Skeletal muscle satellite cell (primary cell): ENCODE results near the gene CHN1.

Source experiments
- H3K27me3 ChIP-seq: 2 replicates; pipeline ENCODE4 v1.7.0; 2013; ENCODE audit warnings: low read length; ENCODE audit not compliant: control insufficient read depth, insufficient read depth
- H3K36me3 ChIP-seq: 2 replicates; pipeline ENCODE4 v1.7.0; 2013; ENCODE audit warnings: mild to moderate bottlenecking, control low read depth, low read length; ENCODE audit not compliant: insufficient read depth
- H3K4me1 ChIP-seq: 2 replicates; pipeline ENCODE4 v1.7.0; 2013; ENCODE audit warnings: low read length; ENCODE audit not compliant: control insufficient read depth, insufficient read depth
- H3K4me2 ChIP-seq: 2 replicates; pipeline ENCODE4 v1.7.0; 2013; ENCODE audit warnings: mild to moderate bottlenecking, low read length
- H3K4me3 ChIP-seq: 2 replicates; pipeline ENCODE4 v1.7.0; 2013; ENCODE audit warnings: low read length
- H3K9ac ChIP-seq: 2 replicates; pipeline ENCODE4 v1.7.0; 2013; ENCODE audit warnings: mild to moderate bottlenecking, low read depth, low read length, moderate library complexity
- H3K9me3 ChIP-seq: replicated peaks from 2 replicates; pipeline ENCODE4 v1.7.0; 2013; ENCODE audit warnings: mild to moderate bottlenecking, control low read depth, low read length

CHN1 gene

GRCh38 chr2:175009917-175010621, 4.9 kb upstream of the CHN1 start:
- peaks cover 12% of the 10 kb centered on the region for H3K27me3 ChIP-seq
- H3K36me3 ChIP-seq: no peaks in the 10 kb centered on the region
- H3K4me1 ChIP-seq: peaks cover 7% of the 10 kb centered on the region
- no peak overlapping the region for H3K9ac ChIP-seq
- no peaks in the 10 kb centered on the region for H3K9me3 ChIP-seq
- H3K4me3 ChIP-seq: no peak overlapping the region
- no peak overlapping the region for H3K4me2 ChIP-seq

- H3K4me3 ChIP-seq: no peak overlapping the region
- peaks cover 7% of the 10 kb centered on the region for H3K4me1 ChIP-seq
- no peaks in the 10 kb centered on the region for H3K9me3 ChIP-seq
- no peaks in the 10 kb centered on the region for H3K36me3 ChIP-seq
- H3K9ac ChIP-seq: no peak overlapping the region
- no peak overlapping the region for H3K4me2 ChIP-seq
- peaks cover 12% of the 10 kb centered on the region for H3K27me3 ChIP-seq
Observed at GRCh38 chr2:175008801-175009495, 3.8 kb upstream of the CHN1 start.

GRCh38 chr2:175008009-175008408, 2.8 kb upstream of the CHN1 start:
- Histone ChIP-seq H3K9me3 (no peaks in the 10 kb centered on the region), H3K4me1 (peaks cover 7% of the 10 kb centered on the region), H3K4me3 (no peak overlapping the region), H3K9ac (no peak overlapping the region), H3K27me3 (peaks cover 12% of the 10 kb centered on the region), H3K36me3 (no peaks in the 10 kb centered on the region), H3K4me2 (no peak overlapping the region)

- peaks cover 12% of the 10 kb centered on the region for H3K27me3 ChIP-seq
- H3K4me1 ChIP-seq: peaks cover 12% of the 10 kb centered on the region
- no peaks in the 10 kb centered on the region for H3K9me3 ChIP-seq
- H3K9ac ChIP-seq: no peak overlapping the region
- no peak overlapping the region for H3K4me3 ChIP-seq
- H3K4me2 ChIP-seq: no peak overlapping the region
- H3K36me3 ChIP-seq: no peaks in the 10 kb centered on the region
Observed at GRCh38 chr2:175007510-175007909, 2.3 kb upstream of the CHN1 start.

GRCh38 chr2:175006281-175006680, 1.1 kb upstream of the CHN1 start:
- Histone ChIP-seq H3K27me3 (peaks cover 12% of the 10 kb centered on the region), H3K4me1 (peaks cover 13% of the 10 kb centered on the region), H3K9ac (no peak overlapping the region), H3K9me3 (no peaks in the 10 kb centered on the region), H3K4me2 (no peak overlapping the region), H3K4me3 (no peak overlapping the region), H3K36me3 (no peaks in the 10 kb centered on the region)

- H3K4me2 ChIP-seq: peak overlapping the region; percentile 98
- H3K9ac ChIP-seq: peak overlapping the region; percentile 82
- H3K27me3 ChIP-seq: peaks cover 12% of the 10 kb centered on the region
- H3K4me1 ChIP-seq: peaks cover 13% of the 10 kb centered on the region
- H3K9me3 ChIP-seq: no peaks in the 10 kb centered on the region
- H3K4me3 ChIP-seq: peak overlapping the region; percentile 95
- no peaks in the 10 kb centered on the region for H3K36me3 ChIP-seq
Observed at GRCh38 chr2:175005733-175006264, 618 bp upstream of the CHN1 start.

- Histone ChIP-seq H3K36me3 (no peaks in the 10 kb centered on the region), H3K27me3 (peaks cover 12% of the 10 kb centered on the region), H3K4me1 (peaks cover 13% of the 10 kb centered on the region), H3K4me3 (peak overlapping the region; percentile 95), H3K4me2 (peak overlapping the region; percentile 98), H3K9me3 (no peaks in the 10 kb centered on the region), H3K9ac (peak overlapping the region; percentile 82)
Observed at GRCh38 chr2:175004730-175004979, 526 bp downstream of the CHN1 start.

GRCh38 chr2:175003875-175004729, 1.1 kb downstream of the CHN1 start:
- no peaks in the 10 kb centered on the region for H3K36me3 ChIP-seq
- peak overlapping the region; percentile 58 for H3K9ac ChIP-seq
- H3K27me3 ChIP-seq: peaks cover 12% of the 10 kb centered on the region
- H3K9me3 ChIP-seq: no peaks in the 10 kb centered on the region
- H3K4me2 ChIP-seq: peak overlapping the region; percentile 77
- H3K4me1 ChIP-seq: peaks cover 13% of the 10 kb centered on the region
- H3K4me3 ChIP-seq: peak overlapping the region; percentile 68

- Histone ChIP-seq H3K9ac (peak overlapping the region; percentile 58), H3K36me3 (no peaks in the 10 kb centered on the region), H3K27me3 (peaks cover 12% of the 10 kb centered on the region), H3K9me3 (no peaks in the 10 kb centered on the region), H3K4me3 (peak overlapping the region; percentile 13), H3K4me1 (peaks cover 18% of the 10 kb centered on the region), H3K4me2 (peak overlapping the region; percentile 77)
Observed at GRCh38 chr2:175002547-175003274, 2.5 kb downstream of the CHN1 start.

GRCh38 chr2:175001566-175001965, 3.6 kb downstream of the CHN1 start:
- Histone ChIP-seq H3K4me2 (no peak overlapping the region), H3K4me3 (no peak overlapping the region), H3K9me3 (no peaks in the 10 kb centered on the region), H3K4me1 (peaks cover 19% of the 10 kb centered on the region), H3K27me3 (peaks cover 4% of the 10 kb centered on the region), H3K36me3 (no peaks in the 10 kb centered on the region), H3K9ac (no peak overlapping the region)

- H3K36me3 ChIP-seq: no peaks in the 10 kb centered on the region
- no peak overlapping the region for H3K9ac ChIP-seq
- no peaks in the 10 kb centered on the region for H3K27me3 ChIP-seq
- H3K4me3 ChIP-seq: no peak overlapping the region
- no peaks in the 10 kb centered on the region for H3K9me3 ChIP-seq
- no peak overlapping the region for H3K4me2 ChIP-seq
- H3K4me1 ChIP-seq: peaks cover 5% of the 10 kb centered on the region
Observed at GRCh38 chr2:174997110-174997509, 8.1 kb downstream of the CHN1 start.
